ENCODE data around the gene CEP95.
A peak's percentile ranks its signal among the peaks of the same experiment; 100 is the strongest.

The CEP95 gene

GRCh38 chr17:64502809-64503208 is 4.0 kb upstream of the CEP95 start:
- H3K4me3 ChIP-seq (ENCODE audit: low read depth in 1 of 2, low read length in 2 of 2), result no peak overlapping the region
- H3K4me1 ChIP-seq (ENCODE audit: control insufficient read depth in 1 of 2, insufficient read depth in 2 of 2, low read length in 2 of 2), result peaks cover 35 to 66% of the 10 kb centered on the region in 2 donors

GRCh38 chr17:64503341-64503740 is 3.4 kb upstream of the CEP95 start:
- peaks cover 40 to 66% of the 10 kb centered on the region in 2 donors for H3K4me1 ChIP-seq (ENCODE audit: control insufficient read depth in 1 of 2, insufficient read depth in 2 of 2, low read length in 2 of 2)
- H3K9ac ChIP-seq (ENCODE audit: low read depth in 1 of 2, low read length in 2 of 2), result no peak overlapping the region
- H3K36me3 ChIP-seq (ENCODE audit: control insufficient read depth in 1 of 2, insufficient read depth in 2 of 2, low read length in 2 of 2), result peaks cover 54 to 61% of the 10 kb centered on the region in 2 donors
- H3K9me3 ChIP-seq (ENCODE audit: control insufficient read depth in 1 of 2, low read length in 2 of 2), result no peaks in the 10 kb centered on the region
- H3K27me3 ChIP-seq (ENCODE audit: control insufficient read depth in 1 of 2, insufficient read depth in 2 of 2, low read length in 2 of 2), result no peaks in the 10 kb centered on the region
- H3K27ac ChIP-seq (ENCODE audit: low read depth, low read length), result no peak overlapping the region
- no peak overlapping the region for H3K4me3 ChIP-seq (ENCODE audit: low read depth in 1 of 2, low read length in 2 of 2)

More at GRCh38 chr17:64502809-64503208, 4.0 kb upstream of the CEP95 start:
- Histone ChIP-seq H3K27ac (ENCODE audit: low read depth, low read length) (no peak overlapping the region), H3K27me3 (ENCODE audit: control insufficient read depth in 1 of 2, insufficient read depth in 2 of 2, low read length in 2 of 2) (no peaks in the 10 kb centered on the region), H3K9me3 (ENCODE audit: control insufficient read depth in 1 of 2, low read length in 2 of 2) (no peaks in the 10 kb centered on the region), H3K36me3 (ENCODE audit: control insufficient read depth in 1 of 2, insufficient read depth in 2 of 2, low read length in 2 of 2) (peaks cover 54 to 61% of the 10 kb centered on the region in 2 donors), H3K9ac (ENCODE audit: low read depth in 1 of 2, low read length in 2 of 2) (peak overlapping the region in 1 of 2 donors; percentile 4)

- Histone ChIP-seq H3K36me3 (ENCODE audit: control insufficient read depth in 1 of 2, insufficient read depth in 2 of 2, low read length in 2 of 2) (peaks cover 56 to 57% of the 10 kb centered on the region in 2 donors), H3K4me1 (ENCODE audit: control insufficient read depth in 1 of 2, insufficient read depth in 2 of 2, low read length in 2 of 2) (peaks cover 43 to 61% of the 10 kb centered on the region in 2 donors)
Measured at GRCh38 chr17:64503821-64504768, 2.7 kb upstream of the CEP95 start.

GRCh38 chr17:64504769-64505339 is 1.9 kb upstream of the CEP95 start:
- Histone ChIP-seq H3K4me1 (ENCODE audit: control insufficient read depth in 1 of 2, insufficient read depth in 2 of 2, low read length in 2 of 2) (peaks cover 42 to 54% of the 10 kb centered on the region in 2 donors), H3K36me3 (ENCODE audit: control insufficient read depth in 1 of 2, insufficient read depth in 2 of 2, low read length in 2 of 2) (peaks cover 50 to 56% of the 10 kb centered on the region in 2 donors)

More at GRCh38 chr17:64503821-64504768, 2.7 kb upstream of the CEP95 start:
- Histone ChIP-seq H3K9ac (ENCODE audit: low read depth in 1 of 2, low read length in 2 of 2) (peak overlapping the region; percentile 100), H3K27ac (ENCODE audit: low read depth, low read length) (no peak overlapping the region), H3K4me3 (ENCODE audit: low read depth in 1 of 2, low read length in 2 of 2) (peak overlapping the region; percentile 98 to 99), H3K27me3 (ENCODE audit: control insufficient read depth in 1 of 2, insufficient read depth in 2 of 2, low read length in 2 of 2) (no peaks in the 10 kb centered on the region), H3K9me3 (ENCODE audit: control insufficient read depth in 1 of 2, low read length in 2 of 2) (no peaks in the 10 kb centered on the region)

GRCh38 chr17:64505340-64506200 is 1.2 kb upstream of the CEP95 start:
- Histone ChIP-seq H3K9ac (ENCODE audit: low read depth in 1 of 2, low read length in 2 of 2) (peak overlapping the region; percentile 100), H3K9me3 (ENCODE audit: control insufficient read depth in 1 of 2, low read length in 2 of 2) (no peaks in the 10 kb centered on the region), H3K4me1 (ENCODE audit: control insufficient read depth in 1 of 2, insufficient read depth in 2 of 2, low read length in 2 of 2) (peaks cover 35 to 47% of the 10 kb centered on the region in 2 donors), H3K4me3 (ENCODE audit: low read depth in 1 of 2, low read length in 2 of 2) (peak overlapping the region; percentile 98 to 99), H3K27me3 (ENCODE audit: control insufficient read depth in 1 of 2, insufficient read depth in 2 of 2, low read length in 2 of 2) (no peaks in the 10 kb centered on the region), H3K27ac (ENCODE audit: low read depth, low read length) (peak overlapping the region; percentile 100), H3K36me3 (ENCODE audit: control insufficient read depth in 1 of 2, insufficient read depth in 2 of 2, low read length in 2 of 2) (peaks cover 47 to 56% of the 10 kb centered on the region in 2 donors)

More at GRCh38 chr17:64504769-64505339, 1.9 kb upstream of the CEP95 start:
- Histone ChIP-seq H3K27me3 (ENCODE audit: control insufficient read depth in 1 of 2, insufficient read depth in 2 of 2, low read length in 2 of 2) (no peaks in the 10 kb centered on the region), H3K4me3 (ENCODE audit: low read depth in 1 of 2, low read length in 2 of 2) (peak overlapping the region; percentile 98 to 99), H3K9ac (ENCODE audit: low read depth in 1 of 2, low read length in 2 of 2) (peak overlapping the region; percentile 100), H3K9me3 (ENCODE audit: control insufficient read depth in 1 of 2, low read length in 2 of 2) (no peaks in the 10 kb centered on the region), H3K27ac (ENCODE audit: low read depth, low read length) (peak overlapping the region; percentile 100)

GRCh38 chr17:64506201-64506575 is 589 bp upstream of the CEP95 start, which contains the start of gene DDX5:
Gene DDX5, minus strand, starts transcription at chr17:64506289. Its CDS starts 170 bp downstream, at chr17:64506119.
- Histone ChIP-seq H3K36me3 (ENCODE audit: control insufficient read depth in 1 of 2, insufficient read depth in 2 of 2, low read length in 2 of 2) (peaks cover 41 to 52% of the 10 kb centered on the region in 2 donors), H3K9ac (ENCODE audit: low read depth in 1 of 2, low read length in 2 of 2) (peak within 1 kb of the TSS; percentile 100)

GRCh38 chr17:64507413-64507782 is 621 bp downstream of the CEP95 start:
- Histone ChIP-seq H3K9ac (ENCODE audit: low read depth in 1 of 2, low read length in 2 of 2) (peak overlapping the region; percentile 98 to 100), H3K27me3 (ENCODE audit: control insufficient read depth in 1 of 2, insufficient read depth in 2 of 2, low read length in 2 of 2) (no peaks in the 10 kb centered on the region), H3K27ac (ENCODE audit: low read depth, low read length) (peak overlapping the region; percentile 100), H3K36me3 (ENCODE audit: control insufficient read depth in 1 of 2, insufficient read depth in 2 of 2, low read length in 2 of 2) (peaks cover 29 to 49% of the 10 kb centered on the region in 2 donors), H3K4me3 (ENCODE audit: low read depth in 1 of 2, low read length in 2 of 2) (peak overlapping the region; percentile 98 to 99), H3K9me3 (ENCODE audit: control insufficient read depth in 1 of 2, low read length in 2 of 2) (no peaks in the 10 kb centered on the region), H3K4me1 (ENCODE audit: control insufficient read depth in 1 of 2, insufficient read depth in 2 of 2, low read length in 2 of 2) (peaks cover 30 to 34% of the 10 kb centered on the region in 2 donors)

More at GRCh38 chr17:64506201-64506575, 589 bp upstream of the CEP95 start, which contains the start of gene DDX5:
- Histone ChIP-seq H3K27ac (ENCODE audit: low read depth, low read length) (peak within 1 kb of the TSS; percentile 100), H3K4me3 (ENCODE audit: low read depth in 1 of 2, low read length in 2 of 2) (peak within 1 kb of the TSS; percentile 98 to 99), H3K4me1 (ENCODE audit: control insufficient read depth in 1 of 2, insufficient read depth in 2 of 2, low read length in 2 of 2) (peaks cover 34 to 40% of the 10 kb centered on the region in 2 donors), H3K9me3 (ENCODE audit: control insufficient read depth in 1 of 2, low read length in 2 of 2) (no peaks in the 10 kb centered on the region), H3K27me3 (ENCODE audit: control insufficient read depth in 1 of 2, insufficient read depth in 2 of 2, low read length in 2 of 2) (no peaks in the 10 kb centered on the region)

- H3K4me1 ChIP-seq (ENCODE audit: control insufficient read depth in 1 of 2, insufficient read depth in 2 of 2, low read length in 2 of 2), result peaks cover 18 to 22% of the 10 kb centered on the region in 2 donors
- peaks cover 25 to 47% of the 10 kb centered on the region in 2 donors for H3K36me3 ChIP-seq (ENCODE audit: control insufficient read depth in 1 of 2, insufficient read depth in 2 of 2, low read length in 2 of 2)
- H3K9me3 ChIP-seq (ENCODE audit: control insufficient read depth in 1 of 2, low read length in 2 of 2), result no peaks in the 10 kb centered on the region
- peak overlapping the region in 1 of 2 donors; percentile 98 for H3K4me3 ChIP-seq (ENCODE audit: low read depth in 1 of 2, low read length in 2 of 2)
- H3K27ac ChIP-seq (ENCODE audit: low read depth, low read length), result no peak overlapping the region
- H3K27me3 ChIP-seq (ENCODE audit: control insufficient read depth in 1 of 2, insufficient read depth in 2 of 2, low read length in 2 of 2), result no peaks in the 10 kb centered on the region
- H3K9ac ChIP-seq (ENCODE audit: low read depth in 1 of 2, low read length in 2 of 2), result no peak overlapping the region
Measured at GRCh38 chr17:64508683-64509082, 1.9 kb downstream of the CEP95 start.

GRCh38 chr17:64509179-64509578 is 2.4 kb downstream of the CEP95 start:
- no peaks in the 10 kb centered on the region for H3K9me3 ChIP-seq (ENCODE audit: control insufficient read depth in 1 of 2, low read length in 2 of 2)
- H3K27me3 ChIP-seq (ENCODE audit: control insufficient read depth in 1 of 2, insufficient read depth in 2 of 2, low read length in 2 of 2), result no peaks in the 10 kb centered on the region
- H3K27ac ChIP-seq (ENCODE audit: low read depth, low read length), result no peak overlapping the region
- H3K9ac ChIP-seq (ENCODE audit: low read depth in 1 of 2, low read length in 2 of 2), result no peak overlapping the region
- H3K36me3 ChIP-seq (ENCODE audit: control insufficient read depth in 1 of 2, insufficient read depth in 2 of 2, low read length in 2 of 2), result peaks cover 23 to 43% of the 10 kb centered on the region in 2 donors
- H3K4me3 ChIP-seq (ENCODE audit: low read depth in 1 of 2, low read length in 2 of 2), result no peak overlapping the region
- peaks cover 13 to 17% of the 10 kb centered on the region in 2 donors for H3K4me1 ChIP-seq (ENCODE audit: control insufficient read depth in 1 of 2, insufficient read depth in 2 of 2, low read length in 2 of 2)
